GM12891 (cell line): ENCODE measurements around the gene MEGF6.
A peak's percentile ranks its signal among the peaks of the same experiment; 100 is the strongest.

Experiments used
- DNase-seq: peaks from one replicate; pipeline ENCODE4 v3.0.0; 2011; ENCODE audit warnings: low spot score; ENCODE audit not compliant: insufficient read length
- FAIRE-seq: peaks from 2 replicates; lab custom pipeline; 2011; peaks lifted over from hg19 to GRCh38; lab: Jason Lieb, UNC
- PAX5 ChIP-seq: IDR thresholded peaks from 2 replicates; pipeline ENCODE4 v1.6.1; 2011; ENCODE audit warnings: low read length, moderate library complexity, mild to moderate bottlenecking; ENCODE audit not compliant: insufficient read depth, severe bottlenecking
- POLR2A ChIP-seq: IDR thresholded peaks from 2 replicates; pipeline ENCODE4 v1.6.1; 2011; ENCODE audit warnings: low read depth, low read length, control low read depth
- POLR2AphosphoS5 ChIP-seq: IDR thresholded peaks from 2 replicates; pipeline ENCODE4 v1.6.1; 2011; ENCODE audit warnings: low read depth, low read length, control low read depth
- POU2F2 ChIP-seq: IDR thresholded peaks from 2 replicates; pipeline ENCODE4 v1.6.1; 2011; ENCODE audit warnings: low read depth, mild to moderate bottlenecking, control low read depth, low read length, moderate library complexity
- SPI1 ChIP-seq: IDR thresholded peaks from 2 replicates; pipeline ENCODE4 v1.6.1; 2011; ENCODE audit warnings: low read depth, low read length, control low read depth
- TAF1 ChIP-seq: IDR thresholded peaks from 2 replicates; pipeline ENCODE4 v1.6.1; 2011; ENCODE audit warnings: low read depth, low read length, control low read depth

MEGF6 gene

GRCh38 chr1:3536420-3537195 lies 74.7 kb downstream of the MEGF6 start:
- FAIRE-seq: no peak
- no peak for DNase-seq
- TF ChIP-seq POU2F2: no peak
- no peak for TF ChIP-seq PAX5
- TF ChIP-seq TAF1: no peak
- TF ChIP-seq SPI1: no peak
- TF ChIP-seq POLR2A: no peak
- TF ChIP-seq POLR2AphosphoS5: no peak

- no peak for TF ChIP-seq SPI1
- no peak for TF ChIP-seq TAF1
- TF ChIP-seq POU2F2: no peak
- TF ChIP-seq POLR2A: no peak
- no peak for TF ChIP-seq PAX5
- TF ChIP-seq POLR2AphosphoS5: no peak
- DNase-seq (no peak), FAIRE-seq (no peak)
Measured at GRCh38 chr1:3535732-3536131, 75.6 kb downstream of the MEGF6 start.

GRCh38 chr1:3534803-3535637 lies 76.3 kb downstream of the MEGF6 start:
- TF ChIP-seq TAF1: no peak
- no peak for TF ChIP-seq POLR2A
- TF ChIP-seq POLR2AphosphoS5: no peak
- no peak for TF ChIP-seq PAX5
- no peak for TF ChIP-seq SPI1
- no peak for TF ChIP-seq POU2F2
- DNase-seq (no peak), FAIRE-seq (no peak)

- TF ChIP-seq SPI1 (no peak), POU2F2 (no peak), POLR2AphosphoS5 (no peak), POLR2A (no peak), PAX5 (no peak), TAF1 (no peak)
- no peak for FAIRE-seq
- DNase-seq: no peak
Measured at GRCh38 chr1:3533067-3534048, 78.0 kb downstream of the MEGF6 start.

DNA sequence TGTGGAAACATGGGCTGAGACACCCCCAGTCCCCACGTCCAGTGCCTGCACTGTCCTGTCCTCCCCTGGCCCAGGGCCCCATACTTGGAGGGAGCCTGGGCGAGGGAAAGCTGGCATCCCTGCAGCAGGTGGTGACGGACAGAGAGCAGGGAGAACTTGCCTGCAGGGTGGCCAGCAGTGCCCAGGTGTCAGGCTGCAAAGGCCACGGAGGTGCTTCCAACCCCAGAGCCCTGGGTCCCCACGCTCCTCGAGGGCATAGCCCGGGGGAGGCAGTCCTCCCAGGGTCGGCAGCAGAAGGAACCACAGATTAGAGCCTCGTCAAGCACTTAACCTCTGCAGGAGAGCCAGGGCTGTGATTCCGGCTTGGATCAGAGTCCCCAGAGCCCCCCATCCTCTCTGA lies 79.4 kb downstream of the MEGF6 start:
- FAIRE-seq: no peak
- DNase-seq: no peak
- no peak for TF ChIP-seq TAF1
- no peak for TF ChIP-seq POLR2A
- no peak for TF ChIP-seq POLR2AphosphoS5
- TF ChIP-seq PAX5: no peak
- no peak for TF ChIP-seq SPI1
- TF ChIP-seq POU2F2: no peak

- TF ChIP-seq TAF1: no peak
- no peak for TF ChIP-seq POLR2AphosphoS5
- TF ChIP-seq PAX5: no peak
- TF ChIP-seq SPI1: no peak
- no peak for TF ChIP-seq POLR2A
- no peak for TF ChIP-seq POU2F2
- DNase-seq: peak; percentile 66
- no peak for FAIRE-seq
Measured at GRCh38 chr1:3530926-3531818, 80.1 kb downstream of the MEGF6 start.

DNA sequence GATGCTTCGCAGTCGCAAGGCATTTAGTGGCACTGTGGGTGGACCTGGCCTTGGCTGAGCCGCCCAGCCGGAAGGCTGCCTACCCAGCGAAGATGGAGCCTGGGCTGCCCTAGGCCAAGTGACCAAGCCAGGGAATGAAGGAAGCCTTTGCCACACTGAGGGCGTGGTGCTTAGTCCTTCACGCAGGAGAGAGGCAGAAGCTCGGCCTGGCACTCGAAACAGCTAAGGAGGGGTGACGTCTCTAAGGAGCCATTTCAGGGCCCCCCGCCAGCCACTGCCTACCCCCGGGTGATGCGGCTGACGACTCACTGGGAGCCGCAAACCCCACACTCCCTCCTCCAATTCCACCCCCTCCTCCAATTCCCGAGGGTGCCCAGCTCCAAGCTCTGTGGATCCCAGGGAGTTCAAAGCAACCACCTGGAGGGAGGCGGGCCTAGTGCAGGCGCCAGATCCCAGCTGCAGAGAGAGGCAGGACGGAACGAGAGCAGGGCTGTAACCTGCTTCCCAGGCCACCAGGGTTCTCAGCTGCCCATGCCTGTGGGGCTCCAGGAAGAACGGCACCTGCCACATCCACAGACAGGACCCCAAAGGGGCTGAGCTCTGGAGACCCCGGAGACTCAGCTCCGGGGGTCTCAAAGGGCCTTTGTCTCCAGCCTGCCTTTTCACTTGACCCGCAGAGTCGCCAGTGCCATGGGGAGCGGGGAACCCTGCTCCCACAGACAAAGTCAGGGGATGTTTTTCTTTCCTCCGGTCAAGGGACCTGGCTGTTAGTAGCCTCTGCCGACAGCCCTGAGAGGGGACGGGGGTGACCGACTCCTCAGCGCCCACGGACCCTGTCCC lies 81.0 kb downstream of the MEGF6 start:
- DNase-seq: no peak
- TF ChIP-seq TAF1: no peak
- no peak for TF ChIP-seq POU2F2
- TF ChIP-seq SPI1: no peak
- no peak for TF ChIP-seq POLR2A
- TF ChIP-seq POLR2AphosphoS5: no peak
- TF ChIP-seq PAX5: no peak
- no peak for FAIRE-seq
